Vagina (tissue), 2 donors: Measurements from ENCODE around the gene KRT75. TPM values are rescaled to one million over a fixed set of nuclear protein-coding genes. Genes with fewer than 3 reads are reported as not detected.

Experiments
- DNase-seq, 2 donors: peaks; one replicate each; pipeline ENCODE4 v3.0.0-alpha.2; 2017; ENCODE audit errors: extremely low spot score in 2 of 2
- H3K27ac ChIP-seq: fragments of 200-600 bp; sonication (generic); one replicate; pipeline ENCODE4 v1.5.1; 2019
- H3K27me3 ChIP-seq: fragments of 200-600 bp; sonication (generic); one replicate; pipeline ENCODE4 v1.5.1; 2019
- H3K36me3 ChIP-seq, 2 donors: fragments of 200-600 bp; sonication (generic); one replicate each; pipeline ENCODE4 v1.5.1; 2017 to 2019
- H3K4me1 ChIP-seq: fragments of 200-600 bp; sonication (generic); one replicate; pipeline ENCODE4 v1.5.1; 2019
- H3K4me3 ChIP-seq, 2 donors: fragments of 200-600 bp; sonication (generic); 1 replicate in 1 of 2; 2 replicates in 1 of 2; pipeline ENCODE4 v1.5.1; 2016 to 2019
- H3K9me3 ChIP-seq: fragments of 200-600 bp; sonication (generic); one replicate; pipeline ENCODE4 v1.5.1; 2019
- CTCF ChIP-seq, 3 experiments: fragments of 450-650 bp in 2 of 3; fragments of 200-600 bp in 1 of 3; sonication (generic) in 1 of 3; IDR thresholded peaks; one replicate each; pipeline ENCODE4 v1.5.1; 2017 to 2019; ENCODE audit warnings: antibody characterized with exemption in 3 of 3, mild to moderate bottlenecking in 2 of 3, moderate library complexity in 2 of 3
- POLR2A ChIP-seq, 2 donors: fragments of 450-650 bp; IDR thresholded peaks; one replicate each; pipeline ENCODE4 v1.6.1; 2017; ENCODE audit warnings: antibody characterized with exemption in 2 of 2, mild to moderate bottlenecking in 2 of 2, moderate library complexity in 2 of 2
- POLR2AphosphoS5 ChIP-seq, 2 donors: sonication (generic); formaldehyde crosslinking; IDR thresholded peaks; one replicate each; pipeline ENCODE4 v1.9.0; 2017; ENCODE audit warnings: antibody characterized with exemption in 2 of 2, mild to moderate bottlenecking in 2 of 2, low read depth in 1 of 2; ENCODE audit not compliant: insufficient read depth in 1 of 2
- intact Hi-C: fragments of 100-400 bp; cut with DNase I; formaldehyde crosslinking; loops from one replicate; pipeline ENCODE4 v1.15.1; 2023
- total RNA-seq: library from RNA; depleted of rRNA; stranded (reverse); fragments of >200 nt; gene quantifications from one replicate; pipeline ENCODE4 v1.2.3, GENCODE V29; 2016

The KRT75 gene
- total RNA-seq, 1 donor from 2014 or later = not detected

GRCh38 chr12:52389313-52390207, 44.6 kb downstream of the KRT75 start:
- Histone ChIP-seq H3K4me3 (no peak overlapping the region), H3K27ac (no peak overlapping the region), H3K27me3 (no peaks in the 10 kb centered on the region), H3K36me3 (no peaks in the 10 kb centered on the region), H3K4me1 (peaks cover 37% of the 10 kb centered on the region), H3K9me3 (no peaks in the 10 kb centered on the region)
- intact Hi-C loops = no loop called here
- no peak for DNase-seq
- no peak for TF ChIP-seq POLR2A (IDR thresholded peaks at IDR 0.05)
- TF ChIP-seq POLR2AphosphoS5 (IDR thresholded peaks at IDR 0.05; ENCODE audit: insufficient read depth in 1 of 2, low read depth in 1 of 2) = no peak
- TF ChIP-seq CTCF (IDR thresholded peaks at IDR 0.05) = no peak

GRCh38 chr12:52387859-52388258, 46.3 kb downstream of the KRT75 start:
- H3K4me1 ChIP-seq = peaks cover 37% of the 10 kb centered on the region
- TF ChIP-seq POLR2A (IDR thresholded peaks at IDR 0.05) (no peak), POLR2AphosphoS5 (IDR thresholded peaks at IDR 0.05; ENCODE audit: insufficient read depth in 1 of 2, low read depth in 1 of 2) (no peak), CTCF (IDR thresholded peaks at IDR 0.05) (no peak)
- H3K27me3 ChIP-seq = no peaks in the 10 kb centered on the region
- intact Hi-C loops = no loop called here
- no peaks in the 10 kb centered on the region for H3K9me3 ChIP-seq
- no peak for DNase-seq
- no peak overlapping the region for H3K27ac ChIP-seq
- no peak overlapping the region for H3K4me3 ChIP-seq
- H3K36me3 ChIP-seq = no peaks in the 10 kb centered on the region

GRCh38 chr12:52385226-52385702, 48.9 kb downstream of the KRT75 start, which contains the start of gene KRT84:
KRT84 (minus strand) TSS chr12:52385652; CDS start chr12:52385585, 67 bp downstream.
- H3K4me3 ChIP-seq = no peak within 1 kb of the TSS
- peaks cover 17% of the 10 kb centered on the region for H3K4me1 ChIP-seq
- DNase-seq = no peak
- intact Hi-C loops = no loop called here
- no peak for TF ChIP-seq POLR2A (IDR thresholded peaks at IDR 0.05)
- no peaks in the 10 kb centered on the region for H3K9me3 ChIP-seq
- no peaks in the 10 kb centered on the region for H3K27me3 ChIP-seq
- no peaks in the 10 kb centered on the region for H3K36me3 ChIP-seq
- no peak within 1 kb of the TSS for H3K27ac ChIP-seq

- Histone ChIP-seq H3K27ac (no peak overlapping the region), H3K27me3 (no peaks in the 10 kb centered on the region), H3K9me3 (no peaks in the 10 kb centered on the region), H3K4me3 (no peak overlapping the region), H3K4me1 (peaks cover 8% of the 10 kb centered on the region), H3K36me3 (no peaks in the 10 kb centered on the region)
- DNase-seq = no peak
- no peak for TF ChIP-seq CTCF (IDR thresholded peaks at IDR 0.05)
- no peak for TF ChIP-seq POLR2AphosphoS5 (IDR thresholded peaks at IDR 0.05; ENCODE audit: insufficient read depth in 1 of 2, low read depth in 1 of 2)
- intact Hi-C loops = no loop called here
These were observed 50.8 kb downstream of the KRT75 start for GRCh38 chr12:52383331-52383730.

GRCh38 chr12:52382854-52383253, 51.3 kb downstream of the KRT75 start:
- H3K27ac ChIP-seq = no peak overlapping the region
- H3K36me3 ChIP-seq = no peaks in the 10 kb centered on the region
- H3K27me3 ChIP-seq = no peaks in the 10 kb centered on the region
- H3K4me3 ChIP-seq = no peak overlapping the region
- H3K9me3 ChIP-seq = no peaks in the 10 kb centered on the region
- no peak for TF ChIP-seq POLR2AphosphoS5 (IDR thresholded peaks at IDR 0.05; ENCODE audit: insufficient read depth in 1 of 2, low read depth in 1 of 2)
- no peak for TF ChIP-seq CTCF (IDR thresholded peaks at IDR 0.05)
- DNase-seq = no peak
- intact Hi-C loops = no loop called here
- H3K4me1 ChIP-seq = peaks cover 7% of the 10 kb centered on the region
